HepG2 (cell line): ENCODE data around the gene ZNF83. TPM values are rescaled to one million over a fixed set of nuclear protein-coding genes. Genes with fewer than 3 reads are reported as not detected.

Experiments used
- ATAC-seq: fragments of 200-7000 bp; cut with Tn5 transposase; 3 replicates; pipeline ENCODE4 v1.9.1; 2020; ENCODE audit warnings: mild to moderate bottlenecking, moderate library complexity
- BruUV-seq: library from RNA; stranded (reverse); fragments of 400-500 nt; replicated peaks from 2 replicates; lab custom pipeline; 2021; lab: Mats Ljungman, UMichigan
- CTCF ChIA-PET: fragments of 300-600 bp; formaldehyde crosslinking; extraction: SDS; loops from one replicate; lab custom pipeline; 2021; ENCODE audit warnings: low total read pairs, inconsistent platforms, low intra/inter-chr PET ratio; lab: Yijun Ruan, JAX
- POLR2A ChIA-PET: fragments of 350-600 bp; sonication (Branson Sonifier 250); formaldehyde crosslinking; loops from one replicate; lab custom pipeline; 2020; ENCODE audit warnings: antibody characterized with exemption, inconsistent platforms; lab: Yijun Ruan, JAX
- DNase-seq: peaks from one replicate; pipeline ENCODE4 v3.0.0-alpha.2; 2015; ENCODE audit warnings: low spot score
- FAIRE-seq: peaks from 3 replicates; lab custom pipeline; 2011; peaks lifted over from hg19 to GRCh38; lab: Jason Lieb, UNC
- H2AFZ ChIP-seq: one replicate; pipeline ENCODE4 v1.6.1; 2011; ENCODE audit warnings: low read length, inconsistent platforms
- H3K27ac ChIP-seq: fragments of 300-600 bp; 3 replicates; pipeline ENCODE4 v1.8.0; 2011; ENCODE audit warnings: mixed run types, mild to moderate bottlenecking, mixed read lengths, low read length, inconsistent platforms; ENCODE audit not compliant: insufficient read depth; ENCODE audit errors: extremely low read length
- H3K27me3 ChIP-seq, 2 experiments: fragments of 200-600 bp in 1 of 2; 2 replicates in 1 of 2; 3 replicates in 1 of 2; pipeline versions ENCODE4 v1.6.0 to v1.8.0; 2011; ENCODE audit warnings: low read length in 2 of 2, mild to moderate bottlenecking in 2 of 2, moderate library complexity in 2 of 2, inconsistent platforms in 1 of 2; ENCODE audit not compliant: insufficient read depth in 2 of 2, control insufficient read depth in 1 of 2
- H3K36me3 ChIP-seq, 2 experiments: fragments of 200-600 bp in 1 of 2; replicated peaks in 1 of 2; 2 replicates in 1 of 2; 3 replicates in 1 of 2; pipeline versions ENCODE4 v1.5.1 to v1.8.0; 2011; ENCODE audit warnings: low read length in 2 of 2, inconsistent platforms in 1 of 2; ENCODE audit not compliant: insufficient read depth in 2 of 2, control insufficient read depth in 1 of 2
- H3K4me1 ChIP-seq: 2 replicates; pipeline ENCODE4 v1.5.1; 2012; ENCODE audit warnings: low read length, inconsistent platforms; ENCODE audit not compliant: insufficient read depth
- H3K4me2 ChIP-seq: 2 replicates; pipeline ENCODE4 v1.6.0; 2011; ENCODE audit warnings: low read depth, low read length, inconsistent platforms
- H3K4me3 ChIP-seq, 3 experiments: fragments of 200-600 bp in 1 of 3; sonication (generic), shearing (Covaris generic) in 1 of 3; replicated peaks in 1 of 3; 2 replicates each; pipeline ENCODE4 v1.5.1; 2011 to 2016; ENCODE audit warnings: low read length in 3 of 3, inconsistent platforms in 2 of 3, low read depth in 2 of 3, mild to moderate bottlenecking in 2 of 3, control low read depth in 1 of 3, mixed read lengths in 1 of 3; ENCODE audit not compliant: insufficient read depth in 1 of 3
- H3K79me2 ChIP-seq: one replicate; pipeline ENCODE4 v1.6.1; 2011; ENCODE audit warnings: low read length, inconsistent platforms; ENCODE audit not compliant: insufficient read depth
- H3K9ac ChIP-seq: 2 replicates; pipeline ENCODE4 v1.6.0; 2011; ENCODE audit warnings: mild to moderate bottlenecking, low read depth, low read length, inconsistent platforms; ENCODE audit not compliant: insufficient read depth
- H3K9me3 ChIP-seq: 2 replicates; pipeline ENCODE4 v1.5.1; 2012; ENCODE audit warnings: mild to moderate bottlenecking, low read length
- H4K20me1 ChIP-seq: 2 replicates; pipeline ENCODE4 v1.6.0; 2011; ENCODE audit warnings: inconsistent platforms, mild to moderate bottlenecking, low read length, moderate library complexity; ENCODE audit not compliant: insufficient read depth
- ARNT ChIP-seq: fragments of 450-650 bp; IDR thresholded peaks from 2 replicates; pipeline ENCODE4 v1.6.1; 2017
- IKZF4 ChIP-seq: sonication (generic); formaldehyde crosslinking; IDR thresholded peaks from 2 replicates; pipeline ENCODE4 v1.5.1; 2020; ENCODE audit warnings: borderline replicate concordance, mild to moderate bottlenecking, low read depth, missing genetic modification reagents; ENCODE audit errors: not compliant biosample characterization
- RARG ChIP-seq: sonication (generic); formaldehyde crosslinking; IDR thresholded peaks from 2 replicates; pipeline ENCODE4 v1.4.0; 2020; ENCODE audit warnings: low read depth, mild to moderate bottlenecking, missing genetic modification reagents
- U2AF2 ChIP-seq: fragments of 200-400 bp; formaldehyde crosslinking; IDR thresholded peaks from 2 replicates; pipeline ENCODE4 v1.6.1; 2017; ENCODE audit warnings: low read depth, mild to moderate bottlenecking, low read length
- ZNF274 ChIP-seq: sonication (generic); formaldehyde crosslinking; IDR thresholded peaks from 2 replicates; pipeline ENCODE4 v1.5.1; 2020; ENCODE audit warnings: mild to moderate bottlenecking, missing genetic modification reagents
- ZNF510 ChIP-seq: sonication (generic); formaldehyde crosslinking; IDR thresholded peaks from 2 replicates; pipeline ENCODE4 v1.4.0; 2020; ENCODE audit warnings: low read depth, mild to moderate bottlenecking, missing genetic modification reagents
- ZNF567 ChIP-seq: sonication (generic); formaldehyde crosslinking; IDR thresholded peaks from 2 replicates; pipeline ENCODE4 v1.8.1; 2023; ENCODE audit warnings: mild to moderate bottlenecking, missing genetic modification reagents, borderline replicate concordance
- WGBS: methylation state at CpG from one replicate; pipeline ENCODE4 v1.1.6; 2017; ENCODE audit warnings: low lambda C conversion rate; 5-methylcytosine and 5-hydroxymethylcytosine counted together
- in situ Hi-C: cut with HindIII; loops from 2 replicates; pipeline ENCODE4 v1.10.0; 2017; ENCODE audit warnings: low pct_unique_long_range_greater_than_20kb; ENCODE audit not compliant: extremely low pct_ligation_motif_present
- intact Hi-C: fragments of 100-400 bp; cut with micrococcal nuclease; formaldehyde crosslinking; loops from one replicate; pipeline ENCODE4 v1.10.0; 2022; ENCODE audit not compliant: unreplicated experiment
- polyA plus RNA-seq, 8 experiments: library from polyadenylated mRNA; depleted of rRNA in 3 of 8; stranded (reverse) in 7 of 8; unstranded in 1 of 8; fragments of >200 nt; fragmentation: Illumina TruSeq in 4 of 8; extraction: Trizol in 4 of 8; gene quantifications; 2 replicates each; pipeline versions ENCODE4 v1.2.1 to v1.2.3, GENCODE V29; 2011 to 2016; ENCODE audit warnings: low read depth in 4 of 8, missing spikeins in 1 of 8, mixed read lengths in 1 of 8; ENCODE audit not compliant: insufficient read depth in 1 of 8
- total RNA-seq, 5 experiments: library from RNA; depleted of rRNA; stranded (reverse); fragments of >200 nt; fragmentation: Illumina TruSeq; extraction: Trizol; gene quantifications; 2 replicates each; pipeline ENCODE4 v1.2.3, GENCODE V29; 2016; ENCODE audit warnings: low read depth in 1 of 5
- TF ChIP-seq, protein P1 (sequence below): sonication (generic); formaldehyde crosslinking; IDR thresholded peaks from 2 replicates; pipeline ENCODE4 v1.4.0; 2020; ENCODE audit warnings: missing genetic modification reagents, borderline replicate concordance
- TF ChIP-seq, protein P2 (sequence below), 2 experiments: sonication (generic) in 1 of 2; formaldehyde crosslinking in 1 of 2; IDR thresholded peaks; 2 replicates each; pipeline versions ENCODE4 v1.4.0 to v1.6.1; 2018 to 2020; ENCODE audit warnings: missing genetic modification reagents in 2 of 2, borderline replicate concordance in 1 of 2, low read depth in 1 of 2, mild to moderate bottlenecking in 1 of 2, missing biosample characterization in 1 of 2

Gene ZNF83
- total and polyA plus RNA-seq, 2 of the 13 experiments (the other 11 are each of a cell fraction or from before 2014, with no cell fraction given): 20.4 to 44.5 TPM

DNA sequence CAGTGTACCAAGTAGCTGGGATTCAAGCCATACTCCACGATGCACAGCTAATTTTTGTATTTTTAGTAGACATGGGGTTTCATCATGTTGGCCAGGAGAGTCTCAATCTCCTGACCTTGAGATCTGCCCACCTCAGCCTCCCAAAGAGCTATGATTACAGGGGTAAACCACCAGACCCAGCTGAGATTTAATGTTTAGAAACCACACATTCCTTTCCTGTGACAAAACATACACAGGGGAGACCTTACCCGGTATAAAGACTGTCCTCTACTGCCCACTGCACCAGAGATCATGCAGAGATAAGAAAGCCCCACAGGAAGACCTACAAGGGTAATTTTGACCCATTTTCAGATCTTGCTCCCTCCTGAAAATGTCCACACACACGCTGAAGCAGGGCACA is 22.8 kb upstream of the ZNF83 start:
- H3K36me3 ChIP-seq: peaks cover 3 to 18% of the 10 kb centered on the region in 2 experiments; a peak in 3 of 5 replicates
- TF ChIP-seq ZNF510 (CRISPR knock-in tag): no peak
- no peak for TF ChIP-seq ZNF567 (CRISPR knock-in tag)
- TF ChIP-seq, protein P1, sequence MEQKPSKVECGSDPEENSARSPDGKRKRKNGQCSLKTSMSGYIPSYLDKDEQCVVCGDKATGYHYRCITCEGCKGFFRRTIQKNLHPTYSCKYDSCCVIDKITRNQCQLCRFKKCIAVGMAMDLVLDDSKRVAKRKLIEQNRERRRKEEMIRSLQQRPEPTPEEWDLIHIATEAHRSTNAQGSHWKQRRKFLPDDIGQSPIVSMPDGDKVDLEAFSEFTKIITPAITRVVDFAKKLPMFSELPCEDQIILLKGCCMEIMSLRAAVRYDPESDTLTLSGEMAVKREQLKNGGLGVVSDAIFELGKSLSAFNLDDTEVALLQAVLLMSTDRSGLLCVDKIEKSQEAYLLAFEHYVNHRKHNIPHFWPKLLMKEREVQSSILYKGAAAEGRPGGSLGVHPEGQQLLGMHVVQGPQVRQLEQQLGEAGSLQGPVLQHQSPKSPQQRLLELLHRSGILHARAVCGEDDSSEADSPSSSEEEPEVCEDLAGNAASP (CRISPR knock-in tag): no peak
- no peak for TF ChIP-seq ZNF274 (CRISPR knock-in tag)
- TF ChIP-seq, protein P2, sequence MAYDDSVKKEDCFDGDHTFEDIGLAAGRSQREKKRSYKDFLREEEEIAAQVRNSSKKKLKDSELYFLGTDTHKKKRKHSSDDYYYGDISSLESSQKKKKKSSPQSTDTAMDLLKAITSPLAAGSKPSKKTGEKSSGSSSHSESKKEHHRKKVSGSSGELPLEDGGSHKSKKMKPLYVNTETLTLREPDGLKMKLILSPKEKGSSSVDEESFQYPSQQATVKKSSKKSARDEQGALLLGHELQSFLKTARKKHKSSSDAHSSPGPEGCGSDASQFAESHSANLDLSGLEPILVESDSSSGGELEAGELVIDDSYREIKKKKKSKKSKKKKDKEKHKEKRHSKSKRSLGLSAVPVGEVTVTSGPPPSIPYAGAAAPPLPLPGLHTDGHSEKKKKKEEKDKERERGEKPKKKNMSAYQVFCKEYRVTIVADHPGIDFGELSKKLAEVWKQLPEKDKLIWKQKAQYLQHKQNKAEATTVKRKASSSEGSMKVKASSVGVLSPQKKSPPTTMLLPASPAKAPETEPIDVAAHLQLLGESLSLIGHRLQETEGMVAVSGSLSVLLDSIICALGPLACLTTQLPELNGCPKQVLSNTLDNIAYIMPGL (CRISPR knock-in tag; IDR thresholded peaks at IDR 0.05; ENCODE audit: borderline replicate concordance in 1 of 2, low read depth in 1 of 2): no peak
- TF ChIP-seq U2AF2: no peak
- no peak for TF ChIP-seq ARNT
- TF ChIP-seq IKZF4 (CRISPR knock-in tag): no peak
- no peak for TF ChIP-seq RARG (CRISPR knock-in tag)
- ChIA-PET CTCF (no interaction called here), POLR2A (no interaction called here)
- no TSS peak for BruUV-seq
- no peaks in the 10 kb centered on the region for H3K27me3 ChIP-seq
- WGBS: 48% methylated on average over 3 of the region's 3 CpGs
- DNase-seq (no peak), FAIRE-seq (no peak), ATAC-seq (no peak)
- no peak overlapping the region for H3K27ac ChIP-seq
- H3K9ac ChIP-seq: no peak overlapping the region
- no peaks in the 10 kb centered on the region for H3K79me2 ChIP-seq
- intact Hi-C loops: no loop called here
- no peaks in the 10 kb centered on the region for H4K20me1 ChIP-seq
- H3K4me2 ChIP-seq: no peak overlapping the region
- peaks cover 16% of the 10 kb centered on the region for H3K4me1 ChIP-seq
- no peak overlapping the region for H3K4me3 ChIP-seq
- peaks cover 23% of the 10 kb centered on the region; the same call in 1 of the 2 replicates for H3K9me3 ChIP-seq
- no peak overlapping the region for H2AFZ ChIP-seq
- in situ Hi-C loops: no loop called here
